NCI-H526 treated with DMSO at 0.1 percent for 48 hours (cell line): Measurements from ENCODE around the gene SNAPIN.
"Not testable (repeated sequence)": the region's sequence is repeated elsewhere in the genome, so short reads cannot be mapped to it uniquely, and the experiment has no call there.

ENCODE experiments used
- DNase-seq: peaks from one replicate; lab custom pipeline; 2025; lab: John Stamatoyannopoulos, UW

SNAPIN gene

GRCh38 chr1:153626904-153627714, 31.4 kb upstream of the SNAPIN start, which contains the start of gene S100A13:
S100A13 (minus strand) TSS chr1:153627505; CDS start chr1:153626472, 1,033 bp downstream.
- DNase-seq: peak; percentile 91

GRCh38 chr1:153627715-153628626, 30.5 kb upstream of the SNAPIN start, which contains the start of gene S100A1:
S100A1 (plus strand) TSS chr1:153628434; CDS start chr1:153630522, 2,088 bp downstream.
- no peak for DNase-seq

DNA sequence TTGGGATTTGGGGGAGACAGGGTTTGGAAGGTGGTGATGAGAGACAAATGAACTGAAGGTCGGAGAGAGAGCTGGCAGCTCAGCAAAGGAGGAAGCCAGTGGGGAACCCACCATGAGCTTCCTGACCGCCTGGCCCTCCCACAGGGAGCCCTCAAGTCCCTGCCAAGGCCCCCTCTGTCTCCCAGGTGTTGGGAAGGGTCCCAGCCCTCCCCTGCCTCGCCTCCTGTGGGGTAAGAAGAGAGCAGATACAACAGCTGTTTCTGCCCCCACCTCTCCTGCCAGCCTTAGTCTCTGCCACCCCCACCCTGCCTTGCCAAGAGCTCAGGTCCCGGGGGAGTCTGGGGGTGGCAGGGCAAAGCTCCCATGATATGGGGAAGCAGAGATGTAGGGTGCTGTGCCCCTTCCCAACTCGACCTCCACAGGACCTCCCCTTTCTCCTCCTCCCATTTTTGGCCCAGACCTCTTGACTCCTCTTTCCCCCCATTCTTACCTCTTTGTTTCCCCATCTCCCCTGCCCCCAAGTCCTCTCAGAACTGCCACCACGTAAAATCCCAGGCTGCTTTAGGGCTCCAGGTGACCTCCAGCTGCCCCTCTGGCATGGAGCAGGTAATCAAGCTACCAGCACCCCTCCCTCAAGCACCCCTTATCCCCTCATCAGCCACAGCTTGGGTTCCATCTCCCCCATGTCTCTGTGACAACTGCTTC, 29.7 kb upstream of the SNAPIN start:
- DNase-seq: no peak

GRCh38 chr1:153629343-153629665, 29.2 kb upstream of the SNAPIN start:
- DNase-seq: no peak

DNA sequence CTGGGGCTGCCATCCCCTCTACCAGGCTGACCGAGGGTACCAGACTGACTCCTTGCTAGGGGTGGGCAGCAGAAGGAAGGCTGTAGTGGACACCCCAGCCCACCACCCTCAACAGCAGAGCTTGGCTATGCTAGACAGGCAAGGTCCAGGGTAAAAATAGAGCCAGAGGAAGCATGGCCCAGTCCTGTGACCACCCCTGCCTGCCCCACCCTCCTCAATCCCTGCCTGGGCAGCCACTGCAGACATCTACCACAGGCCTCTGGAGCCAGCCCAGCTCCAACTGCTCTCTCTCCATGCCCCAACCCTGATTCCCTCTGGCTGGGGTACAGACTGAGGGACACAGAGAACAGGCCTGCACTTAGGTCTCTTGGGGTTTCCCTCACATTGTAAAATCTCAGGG, 28.5 kb upstream of the SNAPIN start:
- no peak for DNase-seq

- DNase-seq: no peak
Observed at GRCh38 chr1:153630384-153630783, 28.1 kb upstream of the SNAPIN start.

DNA sequence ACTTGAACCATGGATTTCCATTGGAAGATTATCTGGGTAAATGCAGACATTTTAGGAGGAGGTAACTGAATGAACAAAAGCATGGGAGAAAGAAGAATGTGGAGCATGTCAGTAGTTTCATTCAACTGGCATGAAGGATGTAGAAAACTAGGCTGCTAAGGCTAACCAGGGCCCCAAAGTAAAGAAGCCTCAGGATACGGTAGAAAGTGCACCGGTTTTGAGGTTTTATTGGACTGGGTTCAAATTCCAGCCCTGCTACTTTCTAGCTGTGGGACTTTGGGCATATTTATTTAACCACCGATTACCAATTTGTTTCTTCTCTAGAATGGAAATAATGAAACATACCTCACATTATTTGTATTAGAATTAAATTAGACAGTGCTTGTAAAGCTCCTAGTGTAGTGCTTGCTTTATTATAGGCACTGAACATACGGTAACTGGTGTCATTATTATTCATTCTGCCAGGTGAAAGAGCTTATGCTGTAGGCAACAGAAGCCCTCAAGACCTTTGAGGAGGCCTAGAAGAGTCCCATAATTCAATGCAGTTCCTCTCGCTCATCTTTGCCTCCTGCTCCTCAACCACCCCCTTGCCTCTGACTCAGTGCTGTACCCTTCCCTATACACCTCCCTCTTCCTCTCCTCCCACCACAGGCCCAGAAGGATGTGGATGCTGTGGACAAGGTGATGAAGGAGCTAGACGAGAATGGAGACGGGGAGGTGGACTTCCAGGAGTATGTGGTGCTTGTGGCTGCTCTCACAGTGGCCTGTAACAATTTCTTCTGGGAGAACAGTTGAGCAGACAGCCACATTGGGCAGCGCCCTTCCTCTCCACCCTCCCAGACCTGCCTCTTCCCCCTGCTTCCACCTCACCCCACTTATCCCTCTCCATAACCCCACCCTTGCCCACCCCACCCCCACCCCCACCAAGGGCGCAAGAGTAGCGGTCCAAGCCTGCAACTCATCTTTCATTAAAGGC, 27.2 kb upstream of the SNAPIN start:
- no peak for DNase-seq

- no peak for DNase-seq
Observed at GRCh38 chr1:153633161-153633753, 25.2 kb upstream of the SNAPIN start.

- DNase-seq: peak; percentile 99
Observed at GRCh38 chr1:153633754-153634665, 24.5 kb upstream of the SNAPIN start, which contains the start of gene CHTOP. CHTOP (plus strand) TSS chr1:153634066; CDS start chr1:153636589, 2,523 bp downstream.

GRCh38 chr1:153635872-153636271, 22.6 kb upstream of the SNAPIN start:
- DNase-seq: no peak

- DNase-seq: no peak
Observed at GRCh38 chr1:153636312-153636711, 22.2 kb upstream of the SNAPIN start.

- no peak for DNase-seq
Observed at GRCh38 chr1:153638261-153638660, 20.2 kb upstream of the SNAPIN start.

DNA sequence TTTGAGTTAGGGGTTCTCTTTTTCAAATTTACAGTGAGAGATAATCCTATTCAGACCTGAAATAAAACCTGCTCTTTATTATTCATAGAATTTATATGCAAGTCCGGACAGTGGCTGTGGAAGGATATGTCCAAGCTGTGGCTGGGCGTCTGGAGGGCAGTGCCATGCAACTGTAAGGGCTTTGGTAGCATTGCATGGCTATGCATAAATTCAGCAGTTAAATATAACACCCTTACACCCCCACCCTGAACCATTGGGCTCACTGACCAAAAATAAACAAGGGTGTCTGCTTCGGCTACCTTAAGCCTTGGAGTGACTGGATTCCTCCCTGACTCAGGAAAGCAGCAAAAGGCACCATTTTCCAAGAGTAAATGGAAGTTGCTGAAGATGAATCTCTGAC, 19.2 kb upstream of the SNAPIN start:
- no peak for DNase-seq

DNA sequence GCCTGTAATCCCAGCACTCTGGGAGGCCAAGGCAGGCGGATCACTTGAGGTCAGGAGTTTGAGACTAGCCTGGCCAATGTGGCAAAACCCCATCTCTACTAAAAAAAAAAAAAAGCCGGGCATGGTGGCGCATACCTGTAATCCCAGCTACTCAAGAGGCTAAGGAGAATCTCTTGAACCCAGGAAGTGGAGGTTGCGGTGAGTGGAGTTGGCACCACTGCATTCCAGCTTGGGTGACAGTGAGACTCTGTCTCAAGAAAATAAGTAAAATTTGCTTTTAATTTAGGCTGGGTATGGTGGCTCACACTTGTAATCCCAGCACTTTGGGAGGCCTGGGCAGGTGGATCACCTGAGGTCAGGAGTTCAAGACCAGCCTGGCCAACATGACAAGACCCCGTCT, 18.3 kb upstream of the SNAPIN start:
- DNase-seq: not testable (repeated sequence)

DNA sequence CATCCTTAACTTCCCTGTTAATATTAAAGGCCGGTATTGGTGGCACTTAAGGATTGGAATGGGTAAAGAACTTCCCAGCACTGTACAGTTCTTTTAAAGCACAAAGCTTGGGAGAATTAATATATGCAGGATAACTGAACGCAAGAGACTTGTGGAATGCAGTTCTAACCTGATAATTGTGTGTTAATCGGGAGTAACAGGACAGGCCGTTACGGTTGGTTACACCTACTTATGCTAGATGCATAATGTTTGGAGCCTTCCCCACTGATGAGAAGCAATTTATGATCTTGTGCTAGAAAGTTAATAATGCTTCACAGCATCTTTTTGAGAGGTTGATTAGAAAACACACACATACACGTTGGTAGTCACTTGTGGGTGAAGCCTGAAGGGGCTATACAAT, 17.6 kb upstream of the SNAPIN start:
- DNase-seq: no peak

- DNase-seq: no peak
Observed at GRCh38 chr1:153642161-153642560, 16.3 kb upstream of the SNAPIN start.

DNA sequence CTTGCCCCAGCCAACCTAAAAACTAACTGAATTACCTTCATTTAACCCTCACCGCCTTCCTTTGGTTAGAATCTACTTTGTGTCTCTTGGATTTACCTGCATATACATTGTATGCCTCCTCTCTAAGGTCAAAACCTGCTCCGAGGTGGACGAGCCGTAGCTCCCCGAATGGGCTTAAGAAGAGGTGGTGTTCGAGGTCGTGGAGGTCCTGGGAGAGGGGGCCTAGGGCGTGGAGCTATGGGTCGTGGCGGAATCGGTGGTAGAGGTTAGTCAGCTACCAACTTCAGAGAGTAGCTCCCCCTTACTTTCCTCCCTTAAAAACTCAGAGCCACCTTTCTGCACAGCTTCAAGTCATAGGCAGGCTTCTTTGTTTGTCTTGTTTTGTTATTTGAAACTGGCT, 15.4 kb upstream of the SNAPIN start:
- no peak for DNase-seq

- DNase-seq: no peak
Observed at GRCh38 chr1:153643816-153644215, 14.7 kb upstream of the SNAPIN start.

DNA sequence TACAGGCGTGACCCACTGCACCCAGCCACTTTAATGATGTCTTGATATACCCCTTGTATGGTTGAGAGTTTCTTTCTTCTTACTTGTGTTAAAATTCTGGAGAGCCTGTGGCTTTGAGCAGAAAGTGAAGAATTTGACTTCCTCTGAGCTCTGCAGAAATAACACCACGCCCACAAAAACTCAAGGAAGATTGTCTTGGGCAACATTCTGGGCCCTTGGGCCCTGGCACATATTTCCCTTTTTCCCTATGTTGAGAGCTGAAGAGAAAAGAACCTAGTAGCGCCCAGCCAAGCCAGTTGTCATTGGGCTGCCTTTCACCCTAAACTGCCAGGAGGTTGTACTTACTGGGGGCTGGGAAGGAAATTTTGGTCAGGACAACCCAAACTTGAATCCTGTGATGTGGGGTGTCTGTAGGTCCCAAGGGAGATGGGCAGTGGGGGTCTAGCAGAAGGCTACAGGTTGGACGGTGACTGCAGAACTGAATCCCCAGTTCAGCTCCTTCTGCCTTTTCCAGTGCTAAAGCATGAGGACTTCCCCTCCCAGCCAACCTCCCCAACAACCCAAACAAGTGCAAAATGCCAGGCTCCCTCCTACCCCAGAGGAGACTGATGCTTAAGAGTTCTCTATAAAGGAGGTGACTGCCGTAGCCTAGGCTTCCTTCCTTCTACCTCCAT, 11.7 kb upstream of the SNAPIN start:
- no peak for DNase-seq
